Fibroblast of lung (primary cell): ENCODE results near the gene SP140. TPM values are rescaled to one million over a fixed set of nuclear protein-coding genes. Genes with fewer than 3 reads are reported as not detected.
"Not testable (repeated sequence)": the region's sequence is repeated elsewhere in the genome, so short reads cannot be mapped to it uniquely, and the experiment has no call there.

Source experiments
- DNase-seq, 2 donors: peaks; one replicate each; pipeline versions ENCODE4 v3.0.0 to v3.0.0-alpha.2; 2010; ENCODE audit warnings: low read depth in 2 of 2
- H2AFZ ChIP-seq: 2 replicates; pipeline ENCODE4 v1.5.1; 2012; ENCODE audit warnings: low read length, control low read depth, inconsistent platforms
- H3K27ac ChIP-seq: 2 replicates; pipeline ENCODE4 v1.5.1; 2011; ENCODE audit warnings: low read length, control low read depth; ENCODE audit not compliant: insufficient read depth
- H3K27me3 ChIP-seq: 2 replicates; pipeline ENCODE4 v1.5.1; 2011; ENCODE audit warnings: mild to moderate bottlenecking, low read length; ENCODE audit not compliant: control insufficient read depth, insufficient read depth
- H3K36me3 ChIP-seq: 2 replicates; pipeline ENCODE4 v1.5.1; 2011; ENCODE audit warnings: low read length; ENCODE audit not compliant: control insufficient read depth, insufficient read depth
- H3K4me1 ChIP-seq: 2 replicates; pipeline ENCODE4 v1.5.1; 2011; ENCODE audit warnings: low read length; ENCODE audit not compliant: control insufficient read depth, insufficient read depth; ENCODE audit errors: extremely low read depth
- H3K4me2 ChIP-seq: 2 replicates; pipeline ENCODE4 v1.5.1; 2011; ENCODE audit warnings: low read length, control low read depth; ENCODE audit not compliant: insufficient read depth; ENCODE audit errors: extremely low read depth
- H3K4me3 ChIP-seq, 4 experiments: fragments of 200-600 bp in 1 of 4; sonication (generic) in 1 of 4; replicated peaks in 1 of 4; 2 replicates each; pipeline ENCODE4 v1.5.1; 2011 to 2016; ENCODE audit warnings: low read length in 4 of 4, low read depth in 3 of 4, mild to moderate bottlenecking in 3 of 4, control low read depth in 2 of 4, inconsistent platforms in 1 of 4, mixed read lengths in 1 of 4; ENCODE audit not compliant: insufficient read depth in 1 of 4; ENCODE audit errors: control extremely low read depth in 1 of 4
- H3K79me2 ChIP-seq: 2 replicates; pipeline ENCODE4 v1.5.1; 2012; ENCODE audit warnings: mild to moderate bottlenecking, low read length, inconsistent platforms; ENCODE audit not compliant: control insufficient read depth, insufficient read depth
- H3K9ac ChIP-seq: 2 replicates; pipeline ENCODE4 v1.5.1; 2011; ENCODE audit warnings: mild to moderate bottlenecking, low read length, control low read depth; ENCODE audit not compliant: insufficient read depth
- H3K9me3 ChIP-seq: 2 replicates; pipeline ENCODE4 v1.5.1; 2012; ENCODE audit warnings: low read depth, low read length; ENCODE audit not compliant: control insufficient read depth, insufficient read depth
- H4K20me1 ChIP-seq: 2 replicates; pipeline ENCODE4 v1.5.1; 2011; ENCODE audit warnings: low read length; ENCODE audit not compliant: control insufficient read depth, insufficient read depth; ENCODE audit errors: extremely low read depth
- EZH2 ChIP-seq: IDR thresholded peaks from 2 replicates; pipeline ENCODE4 v1.5.1; 2012; ENCODE audit warnings: low read length, control low read depth, mild to moderate bottlenecking; ENCODE audit errors: missing control alignments
- polyA plus RNA-seq, 2 donors: library from polyadenylated mRNA; depleted of rRNA in 1 of 2; stranded (reverse) in 1 of 2; unstranded in 1 of 2; fragments of >200 nt; gene quantifications; 2 replicates each; pipeline ENCODE4 v1.2.1, GENCODE V29; 2011 to 2012; ENCODE audit warnings: missing spikeins in 1 of 2
- total RNA-seq: library from RNA; depleted of rRNA; stranded (reverse); fragments of >200 nt; gene quantifications from 2 replicates; pipeline ENCODE4 v1.2.1, GENCODE V29; 2014
- TF ChIP-seq, protein P1 (sequence below), 2 donors: IDR thresholded peaks in 1 of 2; conservative IDR thresholded peaks in 1 of 2; 1 replicate in 1 of 2; 2 replicates in 1 of 2; pipeline ENCODE4 v1.5.1; 2011 to 2012; ENCODE audit warnings: low read length in 2 of 2, control low read depth in 1 of 2, inconsistent platforms in 1 of 2, low read depth in 1 of 2, mild to moderate bottlenecking in 1 of 2

The SP140 gene
- total and polyA plus RNA-seq, 2 donors (not counting 1 experiment from before 2014, with no cell fraction given) = 0.17 to 0.33 TPM

DNA sequence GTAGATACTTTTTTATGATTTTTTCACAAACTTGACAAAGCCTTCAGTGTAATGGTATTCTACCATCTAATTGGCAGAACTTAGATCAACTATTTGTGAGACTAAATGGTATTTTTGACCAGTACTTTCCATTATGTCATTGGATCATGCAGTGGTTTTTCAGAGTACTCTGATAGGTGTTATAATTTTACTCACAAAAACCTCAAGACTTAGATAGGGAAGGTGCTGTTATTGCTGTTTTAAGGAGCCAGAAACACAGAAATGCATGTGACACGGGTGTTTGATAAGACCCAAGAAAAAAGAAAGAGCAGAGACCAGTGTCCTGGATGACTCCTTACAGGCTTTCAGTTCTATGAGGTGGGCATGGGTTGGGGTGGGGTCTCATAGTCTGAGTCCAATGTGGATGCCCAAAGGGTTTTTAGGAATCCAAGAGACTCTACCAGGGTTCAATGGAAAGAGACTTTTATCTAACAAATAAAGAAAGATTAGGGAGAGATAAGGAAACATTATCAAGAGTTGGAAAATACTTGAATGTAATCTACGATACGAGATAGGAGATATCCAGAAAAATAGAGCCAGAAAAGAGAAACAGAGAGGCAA, 31.3 kb downstream of the SP140 start:
- Histone ChIP-seq H2AFZ (no peak overlapping the region), H4K20me1 (no peaks in the 10 kb centered on the region), H3K4me3 (no peak overlapping the region), H3K79me2 (no peaks in the 10 kb centered on the region), H3K9ac (no peak overlapping the region), H3K27me3 (no peaks in the 10 kb centered on the region), H3K36me3 (no peaks in the 10 kb centered on the region), H3K9me3 (no peaks in the 10 kb centered on the region), H3K4me1 (no peaks in the 10 kb centered on the region), H3K4me2 (no peak overlapping the region), H3K27ac (no peak overlapping the region)
- DNase-seq = no peak
- no peak for TF ChIP-seq EZH2
- TF ChIP-seq, protein P1, sequence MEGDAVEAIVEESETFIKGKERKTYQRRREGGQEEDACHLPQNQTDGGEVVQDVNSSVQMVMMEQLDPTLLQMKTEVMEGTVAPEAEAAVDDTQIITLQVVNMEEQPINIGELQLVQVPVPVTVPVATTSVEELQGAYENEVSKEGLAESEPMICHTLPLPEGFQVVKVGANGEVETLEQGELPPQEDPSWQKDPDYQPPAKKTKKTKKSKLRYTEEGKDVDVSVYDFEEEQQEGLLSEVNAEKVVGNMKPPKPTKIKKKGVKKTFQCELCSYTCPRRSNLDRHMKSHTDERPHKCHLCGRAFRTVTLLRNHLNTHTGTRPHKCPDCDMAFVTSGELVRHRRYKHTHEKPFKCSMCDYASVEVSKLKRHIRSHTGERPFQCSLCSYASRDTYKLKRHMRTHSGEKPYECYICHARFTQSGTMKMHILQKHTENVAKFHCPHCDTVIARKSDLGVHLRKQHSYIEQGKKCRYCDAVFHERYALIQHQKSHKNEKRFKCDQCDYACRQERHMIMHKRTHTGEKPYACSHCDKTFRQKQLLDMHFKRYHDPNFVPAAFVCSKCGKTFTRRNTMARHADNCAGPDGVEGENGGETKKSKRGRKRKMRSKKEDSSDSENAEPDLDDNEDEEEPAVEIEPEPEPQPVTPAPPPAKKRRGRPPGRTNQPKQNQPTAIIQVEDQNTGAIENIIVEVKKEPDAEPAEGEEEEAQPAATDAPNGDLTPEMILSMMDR (conservative IDR thresholded peaks at IDR 0.05 in 1 of 2, IDR thresholded peaks at IDR 0.05 in 1 of 2; ENCODE audit: low read depth in 1 of 2, low read length in 2 of 2) = no peak

DNA sequence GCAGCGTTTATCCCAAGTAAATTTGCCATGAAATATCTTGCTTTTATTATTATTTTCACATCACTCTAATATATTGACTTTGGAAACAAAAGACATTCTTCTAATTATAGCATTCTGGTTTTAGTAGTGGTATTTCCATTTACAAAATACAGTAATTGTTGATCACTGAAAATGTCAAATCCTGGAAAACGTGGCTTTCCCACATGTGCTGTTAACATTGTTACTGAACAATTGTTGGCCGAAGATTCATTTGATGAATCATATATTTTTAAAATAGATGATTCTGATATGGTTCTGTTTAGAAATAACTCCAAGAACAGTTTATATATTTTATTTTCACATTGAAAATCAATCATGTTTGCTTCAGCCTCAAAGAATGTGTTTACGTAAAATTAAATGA, 32.9 kb downstream of the SP140 start:
- Histone ChIP-seq H3K79me2 (no peaks in the 10 kb centered on the region), H3K27me3 (no peaks in the 10 kb centered on the region), H3K36me3 (no peaks in the 10 kb centered on the region), H3K4me1 (no peaks in the 10 kb centered on the region), H3K4me3 (no peak overlapping the region), H4K20me1 (no peaks in the 10 kb centered on the region), H3K4me2 (no peak overlapping the region), H3K27ac (no peak overlapping the region), H3K9me3 (no peaks in the 10 kb centered on the region), H2AFZ (no peak overlapping the region), H3K9ac (no peak overlapping the region)
- peak; percentile 1 to 32 for DNase-seq
- TF ChIP-seq EZH2 = no peak
- TF ChIP-seq, protein P1 (conservative IDR thresholded peaks at IDR 0.05 in 1 of 2, IDR thresholded peaks at IDR 0.05 in 1 of 2; ENCODE audit: low read depth in 1 of 2, low read length in 2 of 2) = no peak

DNA sequence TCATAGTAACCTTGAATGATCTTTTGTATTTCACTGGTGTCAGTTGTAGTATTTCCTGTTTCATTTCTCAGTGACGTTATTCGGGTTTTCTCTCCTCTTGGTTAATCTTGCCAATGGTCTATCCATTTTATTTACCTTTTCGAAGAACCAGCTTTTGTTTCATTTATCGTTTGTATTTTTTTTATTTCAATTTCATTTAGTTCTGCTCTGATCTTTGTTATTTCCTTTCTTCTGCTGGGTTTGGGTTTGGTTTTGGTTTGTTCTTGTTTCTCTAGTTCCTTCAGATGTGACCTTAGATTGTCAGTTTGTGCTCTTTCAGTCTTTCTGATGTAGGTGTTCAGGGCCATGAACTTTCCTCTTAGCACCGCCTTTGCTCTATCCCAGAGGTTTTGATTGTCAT, 36.7 kb downstream of the SP140 start:
- no peak for TF ChIP-seq EZH2
- TF ChIP-seq, protein P1 (conservative IDR thresholded peaks at IDR 0.05 in 1 of 2, IDR thresholded peaks at IDR 0.05 in 1 of 2; ENCODE audit: low read depth in 1 of 2, low read length in 2 of 2) = no peak
- Histone ChIP-seq H3K27ac (no peak overlapping the region), H3K79me2 (no peaks in the 10 kb centered on the region), H3K36me3 (no peaks in the 10 kb centered on the region), H3K9ac (no peak overlapping the region), H4K20me1 (no peaks in the 10 kb centered on the region), H3K9me3 (no peaks in the 10 kb centered on the region), H3K4me3 (no peak overlapping the region), H2AFZ (no peak overlapping the region), H3K4me2 (no peak overlapping the region), H3K27me3 (no peaks in the 10 kb centered on the region), H3K4me1 (no peaks in the 10 kb centered on the region)
- no peak for DNase-seq

DNA sequence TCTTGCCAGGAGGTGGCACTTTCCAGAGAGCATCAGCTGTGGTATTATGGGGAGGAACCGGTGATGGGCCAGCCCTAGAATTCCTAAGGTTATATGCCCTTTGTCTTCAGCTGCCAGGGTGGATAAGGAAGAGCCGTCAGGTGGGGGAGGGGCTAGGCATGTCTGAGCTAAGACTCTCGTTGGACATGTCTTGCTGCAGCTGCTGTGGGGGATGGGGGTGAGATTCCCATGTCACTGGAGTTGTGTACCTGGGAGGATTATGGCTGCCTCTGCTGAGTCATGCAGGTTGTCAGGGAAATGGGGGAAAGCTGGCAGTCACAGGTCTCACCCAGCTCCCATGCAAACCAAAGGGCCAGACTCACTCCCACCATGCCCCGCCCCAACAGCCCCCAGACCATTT, 39.4 kb downstream of the SP140 start:
- H3K9ac ChIP-seq, DNase-seq, H4K20me1 ChIP-seq, H3K4me1 ChIP-seq, H3K36me3 ChIP-seq, H3K4me2 ChIP-seq, H3K9me3 ChIP-seq, H3K27me3 ChIP-seq, H2AFZ ChIP-seq, H3K79me2 ChIP-seq, H3K4me3 ChIP-seq, H3K27ac ChIP-seq: not testable (repeated sequence)
